HG03175 (cell line): Measurements from ENCODE around the gene NKX6-2.
"Not testable (repeated sequence)": the region's sequence is repeated elsewhere in the genome, so short reads cannot be mapped to it uniquely, and the experiment has no call there.

Experiments
- ATAC-seq: cut with Tn5 transposase; IDR thresholded peaks from one replicate; pipeline ENCODE4 v1.9.1; 2021; ENCODE audit warnings: mild to moderate bottlenecking, moderate library complexity; ENCODE audit not compliant: unreplicated experiment

Gene NKX6-2

GRCh38 chr10:132799865-132800264, 13.9 kb upstream of the NKX6-2 start:
- no peak for ATAC-seq

GRCh38 chr10:132798876-132799275, 12.9 kb upstream of the NKX6-2 start:
- ATAC-seq: no peak

GRCh38 chr10:132798403-132798802, 12.5 kb upstream of the NKX6-2 start:
- ATAC-seq: no peak

DNA sequence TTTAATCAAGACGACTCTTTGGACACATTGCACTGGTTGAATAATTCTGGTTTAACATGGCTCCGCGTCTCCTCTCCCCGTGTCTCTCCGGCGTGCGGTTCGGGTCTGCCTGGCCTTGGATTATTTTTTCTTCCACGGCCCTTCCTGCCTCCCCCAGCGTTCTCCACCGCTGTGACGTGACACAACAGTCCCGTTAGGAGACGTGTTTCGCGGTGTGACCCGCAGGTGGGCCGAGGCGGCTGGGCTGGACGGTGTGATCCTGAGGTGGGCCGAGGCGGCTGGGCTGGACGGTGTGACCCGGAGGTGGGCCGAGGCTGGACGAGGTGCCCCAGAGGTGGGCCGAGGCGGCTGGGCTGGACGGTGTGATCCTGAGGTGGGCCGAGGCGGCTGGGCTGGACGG, 12.0 kb upstream of the NKX6-2 start:
- not testable (repeated sequence) for ATAC-seq

DNA sequence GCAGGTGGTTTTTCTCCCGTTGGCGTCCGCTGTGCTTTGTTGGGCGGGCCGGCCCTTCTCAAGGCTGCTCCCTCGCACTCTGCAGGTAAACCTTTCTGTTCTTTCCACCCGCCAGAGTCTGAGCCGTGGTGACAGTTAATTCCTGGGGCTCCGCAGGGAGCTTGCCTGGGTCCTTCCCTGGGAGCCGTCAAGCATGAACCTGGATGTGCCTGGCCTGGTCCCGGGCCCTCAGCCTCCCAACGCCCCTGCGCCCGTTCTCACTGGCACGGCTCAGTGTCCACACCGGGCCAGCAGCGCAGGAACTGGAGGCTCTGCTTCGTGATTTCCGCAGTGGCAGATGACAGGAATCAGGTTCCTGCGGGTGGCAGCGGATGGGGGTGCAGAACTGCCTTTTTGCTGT, 10.9 kb upstream of the NKX6-2 start:
- ATAC-seq: no peak

GRCh38 chr10:132793871-132794849, 8.2 kb upstream of the NKX6-2 start:
- no peak for ATAC-seq

DNA sequence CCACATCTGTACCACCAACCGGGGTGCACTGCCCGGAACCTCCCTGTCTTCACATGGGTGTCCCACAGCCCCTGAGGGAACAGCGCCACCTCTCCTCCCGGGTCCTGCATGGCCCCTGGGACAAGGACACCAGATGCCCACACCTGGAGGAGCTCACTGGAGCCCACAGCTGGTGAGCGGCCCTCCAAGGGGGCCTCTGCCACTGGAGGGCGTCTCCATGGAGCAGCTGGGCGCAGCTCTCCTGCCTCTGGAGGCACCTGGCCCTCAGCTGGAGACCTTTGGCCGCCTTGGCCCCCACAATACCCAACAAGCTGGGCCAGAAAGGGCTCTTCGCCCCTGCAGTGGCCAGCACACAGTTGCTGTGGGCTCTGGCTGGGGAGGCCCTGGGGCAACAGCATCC, 7.3 kb upstream of the NKX6-2 start:
- ATAC-seq: no peak

- ATAC-seq: no peak
Measured at GRCh38 chr10:132792796-132793195, 6.8 kb upstream of the NKX6-2 start.

GRCh38 chr10:132792099-132792498, 6.2 kb upstream of the NKX6-2 start:
- ATAC-seq: not testable (repeated sequence)

DNA sequence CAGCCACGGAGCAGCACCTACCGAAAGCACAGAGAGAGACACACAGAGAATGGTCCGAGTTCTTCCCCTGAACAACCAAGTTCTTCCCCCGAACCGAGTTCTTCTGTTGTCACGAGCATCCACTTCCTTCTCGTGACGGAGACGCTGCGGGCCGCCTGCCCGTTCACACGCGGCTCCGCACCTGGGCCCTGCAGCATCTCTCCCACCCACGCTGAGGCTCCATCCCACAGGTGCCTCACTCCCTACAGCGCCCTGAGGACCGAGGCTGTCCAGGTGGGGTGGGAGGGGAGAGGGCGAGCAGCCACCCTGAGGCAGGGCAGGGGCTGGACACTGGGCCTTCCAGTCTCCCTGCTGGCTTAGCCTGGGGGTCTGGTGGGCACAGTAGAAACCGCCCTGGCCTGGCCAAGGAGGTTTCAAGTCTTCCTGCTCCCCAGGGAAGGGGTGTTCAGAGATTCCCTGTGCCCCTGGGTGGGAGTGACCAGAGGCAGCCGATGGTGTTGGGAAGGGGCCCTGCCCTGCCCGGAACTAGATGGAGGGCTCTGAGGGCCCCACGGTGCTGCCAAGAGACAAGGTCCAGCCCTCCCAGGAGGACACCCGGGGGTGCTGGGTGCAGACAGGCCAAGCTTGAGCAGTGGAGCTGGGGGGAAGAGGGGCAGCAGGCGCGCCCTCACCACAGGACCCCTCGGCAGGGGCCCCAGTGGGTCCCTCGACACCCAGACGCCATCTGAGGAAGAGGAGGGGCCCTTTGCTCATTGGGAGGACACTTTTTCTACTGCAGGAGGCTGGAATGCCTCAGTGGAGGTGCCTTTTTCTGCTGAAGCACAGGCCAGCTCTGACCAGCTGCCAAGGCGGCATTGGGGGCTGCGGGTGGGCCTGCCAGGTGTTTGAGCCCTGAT, 5.2 kb upstream of the NKX6-2 start:
- no peak for ATAC-seq

- no peak for ATAC-seq
Measured at GRCh38 chr10:132790470-132790869, 4.5 kb upstream of the NKX6-2 start.

- no peak for ATAC-seq
Measured at GRCh38 chr10:132789659-132790148, 3.8 kb upstream of the NKX6-2 start.

DNA sequence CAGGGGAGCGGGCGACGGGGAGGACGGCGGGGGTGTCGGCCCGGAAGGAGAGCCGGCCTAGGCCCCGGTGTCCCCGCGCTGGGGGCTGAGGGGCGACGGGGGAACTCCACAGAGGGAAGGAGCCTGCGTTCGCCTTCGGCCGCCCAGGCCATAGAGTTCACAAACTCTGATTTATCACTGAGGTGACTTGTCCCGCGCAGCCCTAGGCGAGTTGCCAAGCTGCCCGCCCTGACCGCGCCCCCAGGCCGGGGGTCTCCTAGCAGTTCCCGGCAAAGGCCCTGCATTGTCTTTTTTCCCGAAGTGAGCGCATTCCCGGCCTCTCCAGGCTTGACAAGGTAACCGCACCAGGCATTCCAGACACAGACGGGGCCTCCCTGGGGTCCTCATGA, 2.9 kb upstream of the NKX6-2 start:
- ATAC-seq: no peak

- no peak for ATAC-seq
Measured at GRCh38 chr10:132788180-132788830, 2.4 kb upstream of the NKX6-2 start.

DNA sequence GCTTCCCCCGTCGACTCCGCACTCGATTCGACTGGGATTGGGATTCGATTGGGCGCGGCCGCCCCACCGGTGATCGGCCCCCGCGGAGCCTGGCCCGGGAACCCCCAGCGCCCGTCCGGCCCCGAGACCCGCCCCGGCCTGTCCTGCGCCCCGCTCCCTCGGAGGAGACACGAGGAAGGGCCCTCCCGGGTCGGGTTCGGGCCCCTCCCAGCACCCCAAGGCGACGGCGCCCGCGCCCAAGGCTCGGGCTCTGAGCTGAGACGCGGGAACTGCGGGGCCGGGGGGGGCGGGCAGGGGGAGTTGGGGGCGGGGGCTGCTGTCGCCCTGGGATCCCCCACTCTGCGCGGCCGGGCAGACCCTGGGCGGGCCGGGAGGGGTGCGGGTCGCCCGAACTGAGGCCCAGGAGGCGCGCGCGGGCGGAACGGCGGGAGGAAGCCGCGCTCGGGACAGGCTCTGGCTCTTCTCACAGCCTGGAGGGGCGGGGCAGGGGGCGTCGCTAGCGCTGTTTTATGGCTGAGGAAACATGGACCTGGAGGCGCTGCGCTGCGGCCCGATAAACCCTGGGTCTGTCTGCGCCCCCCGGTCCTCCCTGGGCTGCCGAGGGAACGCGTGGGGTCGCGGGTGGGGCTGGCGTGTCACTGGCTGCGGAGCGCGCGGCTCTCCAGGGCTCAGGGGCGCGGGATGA, 1.7 kb upstream of the NKX6-2 start:
- no peak for ATAC-seq

- ATAC-seq: no peak
Measured at GRCh38 chr10:132786884-132787494, 1.0 kb upstream of the NKX6-2 start.

GRCh38 chr10:132786476-132786883, 533 bp upstream of the NKX6-2 start:
- ATAC-seq: no peak

- ATAC-seq: no peak
Measured at GRCh38 chr10:132784866-132785722, 853 bp downstream of the NKX6-2 start.
